T-helper 22 cell (primary cell): ENCODE results near the gene SLC17A2.

ENCODE experiments used
- DNase-seq: peaks from one replicate; pipeline ENCODE4 v3.0.0-alpha.2; 2020; ENCODE audit warnings: low read depth

The SLC17A2 gene

GRCh38 chr6:25918083-25918683 lies 12.3 kb downstream of the SLC17A2 start:
- no peak for DNase-seq

- no peak for DNase-seq
Measured at GRCh38 chr6:25916789-25917490, 13.6 kb downstream of the SLC17A2 start.

GRCh38 chr6:25916330-25916729 lies 14.2 kb downstream of the SLC17A2 start:
- no peak for DNase-seq

GRCh38 chr6:25913741-25914140 lies 16.8 kb downstream of the SLC17A2 start:
- DNase-seq: no peak

- DNase-seq: no peak
Measured at GRCh38 chr6:25911351-25911750, 19.1 kb downstream of the SLC17A2 start.

- no peak for DNase-seq
Measured at GRCh38 chr6:25907475-25908014, 22.9 kb downstream of the SLC17A2 start.

- DNase-seq: no peak
Measured at GRCh38 chr6:25903467-25904099, 26.9 kb downstream of the SLC17A2 start.

GRCh38 chr6:25902071-25902470 lies 28.4 kb downstream of the SLC17A2 start:
- DNase-seq: no peak

- no peak for DNase-seq
Measured at GRCh38 chr6:25900843-25901242, 29.6 kb downstream of the SLC17A2 start.

- DNase-seq: no peak
Measured at GRCh38 chr6:25899580-25900408, 30.7 kb downstream of the SLC17A2 start.

- no peak for DNase-seq
Measured at GRCh38 chr6:25899123-25899522, 31.4 kb downstream of the SLC17A2 start.

GRCh38 chr6:25898289-25898977 lies 32.1 kb downstream of the SLC17A2 start:
- DNase-seq: no peak

- no peak for DNase-seq
Measured at GRCh38 chr6:25896252-25896651, 34.2 kb downstream of the SLC17A2 start.

- DNase-seq: no peak
Measured at GRCh38 chr6:25895771-25896170, 34.7 kb downstream of the SLC17A2 start.

- DNase-seq: no peak
Measured at GRCh38 chr6:25893778-25894177, 36.7 kb downstream of the SLC17A2 start.

- no peak for DNase-seq
Measured at GRCh38 chr6:25892877-25893276, 37.6 kb downstream of the SLC17A2 start.

- no peak for DNase-seq
Measured at GRCh38 chr6:25889877-25890853, 40.3 kb downstream of the SLC17A2 start.

GRCh38 chr6:25888626-25889025 lies 41.9 kb downstream of the SLC17A2 start:
- no peak for DNase-seq

- no peak for DNase-seq
Measured at GRCh38 chr6:25886066-25886465, 44.4 kb downstream of the SLC17A2 start.

GRCh38 chr6:25883991-25884390 lies 46.5 kb downstream of the SLC17A2 start:
- DNase-seq: no peak
